HG03571 (cell line): Measurements from ENCODE around the gene UQCR11.

Experiments
- ATAC-seq: cut with Tn5 transposase; IDR thresholded peaks from one replicate; pipeline ENCODE4 v1.9.1; 2021; ENCODE audit not compliant: unreplicated experiment

UQCR11 gene

GRCh38 chr19:1616875-1617274, 11.6 kb upstream of the UQCR11 start:
- no peak for ATAC-seq

- no peak for ATAC-seq
These were observed 11.1 kb upstream of the UQCR11 start for GRCh38 chr19:1616396-1616795.

GRCh38 chr19:1615156-1615765, 10.0 kb upstream of the UQCR11 start:
- no peak for ATAC-seq

- no peak for ATAC-seq
These were observed 8.7 kb upstream of the UQCR11 start for GRCh38 chr19:1613808-1614570.

- no peak for ATAC-seq
These were observed 7.9 kb upstream of the UQCR11 start for GRCh38 chr19:1613146-1613545.

GRCh38 chr19:1612114-1613086, 7.1 kb upstream of the UQCR11 start:
- ATAC-seq: no peak

- no peak for ATAC-seq
These were observed 6.1 kb upstream of the UQCR11 start for GRCh38 chr19:1611353-1611752.

GRCh38 chr19:1610579-1610978, 5.3 kb upstream of the UQCR11 start:
- no peak for ATAC-seq

GRCh38 chr19:1609680-1610474, 4.6 kb upstream of the UQCR11 start:
- no peak for ATAC-seq

- no peak for ATAC-seq
These were observed 3.8 kb upstream of the UQCR11 start for GRCh38 chr19:1609103-1609396.

- no peak for ATAC-seq
These were observed 3.3 kb upstream of the UQCR11 start for GRCh38 chr19:1608359-1609102.

GRCh38 chr19:1606138-1606651, 933 bp upstream of the UQCR11 start:
- ATAC-seq: peak; percentile 4

GRCh38 chr19:1602091-1602707, 3.1 kb downstream of the UQCR11 start:
- ATAC-seq: no peak

- no peak for ATAC-seq
These were observed 3.6 kb downstream of the UQCR11 start for GRCh38 chr19:1601613-1602064.

GRCh38 chr19:1599460-1599846, 5.8 kb downstream of the UQCR11 start:
- no peak for ATAC-seq

GRCh38 chr19:1598777-1599459, 6.3 kb downstream of the UQCR11 start:
- ATAC-seq: no peak

GRCh38 chr19:1593501-1593772, 11.8 kb downstream of the UQCR11 start:
- no peak for ATAC-seq

GRCh38 chr19:1592755-1593500, 12.3 kb downstream of the UQCR11 start, which contains the start of gene MBD3:
Gene MBD3 (minus strand): TSS chr19:1592865. CDS start chr19:1592631, 234 bp downstream.
- peak; percentile 48 for ATAC-seq
